Loucy (cell line): Measurements from ENCODE around the gene CELA1.

Experiments used
- EZH2phosphoT487 ChIP-seq: fragments of 200-600 bp; IDR thresholded peaks from 2 replicates; pipeline ENCODE4 v1.6.1; 2018; ENCODE audit warnings: antibody characterized with exemption, mild to moderate bottlenecking, moderate library complexity, borderline replicate concordance
- TF ChIP-seq, protein P1 (sequence below): fragments of 200-600 bp; sonication (generic); conservative IDR thresholded peaks from 2 replicates; pipeline ENCODE4 v1.5.1; 2014; ENCODE audit warnings: mild to moderate bottlenecking, antibody characterized with exemption, low read length

DNA sequence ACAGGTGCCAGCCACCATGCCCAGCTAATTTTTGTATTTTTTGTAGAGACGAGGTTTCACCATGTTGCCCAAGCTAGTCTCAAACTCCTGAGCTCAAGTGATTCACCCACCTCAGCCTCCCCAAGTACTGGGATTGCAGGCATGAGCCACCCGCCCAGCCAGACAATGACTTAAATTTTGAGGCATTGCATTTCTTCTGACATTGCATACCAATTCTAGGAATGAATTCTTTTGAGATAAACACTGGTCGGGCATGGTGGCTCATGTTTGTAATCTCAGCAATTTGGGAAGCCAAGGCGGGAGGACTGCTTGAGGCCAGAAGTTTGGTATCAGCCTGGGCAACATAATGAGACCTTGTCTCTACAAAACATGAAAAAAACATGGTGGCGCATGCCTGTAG, 2.5 kb upstream of the CELA1 start:
- TF ChIP-seq, protein P1, sequence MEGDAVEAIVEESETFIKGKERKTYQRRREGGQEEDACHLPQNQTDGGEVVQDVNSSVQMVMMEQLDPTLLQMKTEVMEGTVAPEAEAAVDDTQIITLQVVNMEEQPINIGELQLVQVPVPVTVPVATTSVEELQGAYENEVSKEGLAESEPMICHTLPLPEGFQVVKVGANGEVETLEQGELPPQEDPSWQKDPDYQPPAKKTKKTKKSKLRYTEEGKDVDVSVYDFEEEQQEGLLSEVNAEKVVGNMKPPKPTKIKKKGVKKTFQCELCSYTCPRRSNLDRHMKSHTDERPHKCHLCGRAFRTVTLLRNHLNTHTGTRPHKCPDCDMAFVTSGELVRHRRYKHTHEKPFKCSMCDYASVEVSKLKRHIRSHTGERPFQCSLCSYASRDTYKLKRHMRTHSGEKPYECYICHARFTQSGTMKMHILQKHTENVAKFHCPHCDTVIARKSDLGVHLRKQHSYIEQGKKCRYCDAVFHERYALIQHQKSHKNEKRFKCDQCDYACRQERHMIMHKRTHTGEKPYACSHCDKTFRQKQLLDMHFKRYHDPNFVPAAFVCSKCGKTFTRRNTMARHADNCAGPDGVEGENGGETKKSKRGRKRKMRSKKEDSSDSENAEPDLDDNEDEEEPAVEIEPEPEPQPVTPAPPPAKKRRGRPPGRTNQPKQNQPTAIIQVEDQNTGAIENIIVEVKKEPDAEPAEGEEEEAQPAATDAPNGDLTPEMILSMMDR, result no peak
- no peak for TF ChIP-seq EZH2phosphoT487
